Uterus (tissue), 4 donors: ENCODE measurements around the gene MYO18B. TPM values are rescaled to one million over a fixed set of nuclear protein-coding genes. Genes with fewer than 3 reads are reported as not detected.

Source experiments
- DNase-seq, 2 donors: peaks; one replicate each; pipeline ENCODE4 v3.0.0-alpha.2; 2019 to 2020
- H3K27ac ChIP-seq, 2 donors: fragments of 200-600 bp; sonication (generic); 1 replicate in 1 of 2; 2 replicates in 1 of 2; pipeline ENCODE4 v1.5.1; 2016 to 2018
- H3K27me3 ChIP-seq, 2 donors: fragments of 200-600 bp; sonication (generic); one replicate each; pipeline ENCODE4 v1.5.1; 2018 to 2019; ENCODE audit warnings: control low read depth in 1 of 2
- H3K36me3 ChIP-seq, 2 donors: fragments of 200-600 bp; sonication (generic); one replicate each; pipeline ENCODE4 v1.5.1; 2019; ENCODE audit warnings: control low read depth in 1 of 2
- H3K4me1 ChIP-seq, 2 donors: fragments of 200-600 bp; sonication (generic); one replicate each; pipeline ENCODE4 v1.5.1; 2018 to 2019; ENCODE audit warnings: control low read depth in 1 of 2
- H3K4me3 ChIP-seq, 2 donors: fragments of 200-600 bp; sonication (generic); 1 replicate in 1 of 2; 2 replicates in 1 of 2; pipeline ENCODE4 v1.5.1; 2018 to 2019; ENCODE audit warnings: mild to moderate bottlenecking in 1 of 2
- H3K9me3 ChIP-seq, 2 donors: fragments of 200-600 bp; sonication (generic); one replicate each; pipeline ENCODE4 v1.5.1; 2019; ENCODE audit warnings: control low read depth in 1 of 2
- POLR2A ChIP-seq, 2 donors: fragments of 450-650 bp; IDR thresholded peaks; one replicate each; pipeline ENCODE4 v1.6.1; 2016; ENCODE audit warnings: antibody characterized with exemption in 2 of 2, mild to moderate bottlenecking in 1 of 2, moderate library complexity in 1 of 2
- intact Hi-C: fragments of 100-400 bp; cut with DNase I; formaldehyde crosslinking; loops from one replicate; pipeline ENCODE4 v1.15.1; 2023; ENCODE audit warnings: low total_unique reads
- total RNA-seq, 4 donors: library from RNA; depleted of rRNA in 3 of 4; stranded (reverse); fragments of >200 nt in 3 of 4; gene quantifications; one replicate each; pipeline versions ENCODE4 v1.1.0 to v1.2.4, GENCODE V29; 2014 to 2023
- TF ChIP-seq, protein P1 (sequence below), 4 experiments: fragments of 200-600 bp in 2 of 4; fragments of 450-650 bp in 2 of 4; sonication (generic) in 2 of 4; IDR thresholded peaks; one replicate each; pipeline ENCODE4 v1.5.1; 2016 to 2019; ENCODE audit warnings: antibody characterized with exemption in 4 of 4, mild to moderate bottlenecking in 2 of 4, moderate library complexity in 1 of 4
- donor health status: DM: yes; HTN: yes; CAD: no.

MYO18B gene
- total RNA-seq, 4 donors from 2014 or later: 0.41 to 0.43 TPM; not detected in 2

DNA sequence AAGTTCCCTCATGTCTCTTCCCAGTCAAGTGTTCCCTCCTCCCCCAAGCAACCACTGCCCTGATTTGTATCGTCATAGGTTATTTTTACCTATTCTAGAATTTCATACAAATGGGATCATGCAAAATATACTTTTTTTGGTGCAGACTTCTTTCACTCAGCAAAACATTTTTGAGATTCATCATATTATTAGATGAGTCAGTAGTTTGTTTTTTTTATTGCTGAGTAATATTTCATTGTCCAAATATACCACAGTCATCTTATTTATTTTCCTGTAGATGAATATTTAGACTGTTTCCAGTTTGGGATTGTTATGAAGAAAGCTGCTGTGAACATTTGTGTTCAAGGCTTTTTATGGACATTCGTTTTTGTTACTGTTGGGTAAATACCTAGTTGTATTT is 301.0 kb downstream of the MYO18B start:
- Histone ChIP-seq H3K9me3 (no peaks in the 10 kb centered on the region), H3K27me3 (no peaks in the 10 kb centered on the region), H3K36me3 (no peaks in the 10 kb centered on the region), H3K4me3 (no peak overlapping the region), H3K4me1 (no peaks in the 10 kb centered on the region), H3K27ac (no peak overlapping the region)
- DNase-seq: no peak
- intact Hi-C loops: no loop called here
- TF ChIP-seq, protein P1, sequence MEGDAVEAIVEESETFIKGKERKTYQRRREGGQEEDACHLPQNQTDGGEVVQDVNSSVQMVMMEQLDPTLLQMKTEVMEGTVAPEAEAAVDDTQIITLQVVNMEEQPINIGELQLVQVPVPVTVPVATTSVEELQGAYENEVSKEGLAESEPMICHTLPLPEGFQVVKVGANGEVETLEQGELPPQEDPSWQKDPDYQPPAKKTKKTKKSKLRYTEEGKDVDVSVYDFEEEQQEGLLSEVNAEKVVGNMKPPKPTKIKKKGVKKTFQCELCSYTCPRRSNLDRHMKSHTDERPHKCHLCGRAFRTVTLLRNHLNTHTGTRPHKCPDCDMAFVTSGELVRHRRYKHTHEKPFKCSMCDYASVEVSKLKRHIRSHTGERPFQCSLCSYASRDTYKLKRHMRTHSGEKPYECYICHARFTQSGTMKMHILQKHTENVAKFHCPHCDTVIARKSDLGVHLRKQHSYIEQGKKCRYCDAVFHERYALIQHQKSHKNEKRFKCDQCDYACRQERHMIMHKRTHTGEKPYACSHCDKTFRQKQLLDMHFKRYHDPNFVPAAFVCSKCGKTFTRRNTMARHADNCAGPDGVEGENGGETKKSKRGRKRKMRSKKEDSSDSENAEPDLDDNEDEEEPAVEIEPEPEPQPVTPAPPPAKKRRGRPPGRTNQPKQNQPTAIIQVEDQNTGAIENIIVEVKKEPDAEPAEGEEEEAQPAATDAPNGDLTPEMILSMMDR (IDR thresholded peaks at IDR 0.05): no peak
- no peak for TF ChIP-seq POLR2A (IDR thresholded peaks at IDR 0.05)

DNA sequence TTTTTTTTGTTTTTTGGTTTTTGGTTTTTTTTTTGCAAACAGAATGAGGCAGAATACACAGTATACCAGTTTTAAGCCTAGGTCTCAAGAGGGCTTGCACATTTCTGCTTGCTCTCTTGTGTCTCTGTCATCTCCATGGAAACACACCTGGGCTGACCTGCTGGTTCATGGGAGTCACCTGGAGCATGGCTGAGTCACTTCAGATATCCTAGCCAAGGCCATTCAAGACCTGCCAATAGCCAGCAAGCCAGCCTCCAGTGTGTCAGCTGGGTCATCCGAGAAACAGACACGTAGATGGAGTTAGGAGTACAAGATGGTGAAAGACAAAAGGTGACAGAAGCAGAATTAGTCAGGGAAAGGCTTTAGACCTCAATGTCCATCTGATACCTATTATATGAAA is 303.1 kb downstream of the MYO18B start:
- intact Hi-C loops: no loop called here
- no peak for TF ChIP-seq POLR2A (IDR thresholded peaks at IDR 0.05)
- TF ChIP-seq, protein P1 (IDR thresholded peaks at IDR 0.05): no peak
- DNase-seq: no peak
- Histone ChIP-seq H3K4me1 (no peaks in the 10 kb centered on the region), H3K4me3 (no peak overlapping the region), H3K36me3 (no peaks in the 10 kb centered on the region), H3K27ac (no peak overlapping the region), H3K27me3 (no peaks in the 10 kb centered on the region), H3K9me3 (no peaks in the 10 kb centered on the region)

DNA sequence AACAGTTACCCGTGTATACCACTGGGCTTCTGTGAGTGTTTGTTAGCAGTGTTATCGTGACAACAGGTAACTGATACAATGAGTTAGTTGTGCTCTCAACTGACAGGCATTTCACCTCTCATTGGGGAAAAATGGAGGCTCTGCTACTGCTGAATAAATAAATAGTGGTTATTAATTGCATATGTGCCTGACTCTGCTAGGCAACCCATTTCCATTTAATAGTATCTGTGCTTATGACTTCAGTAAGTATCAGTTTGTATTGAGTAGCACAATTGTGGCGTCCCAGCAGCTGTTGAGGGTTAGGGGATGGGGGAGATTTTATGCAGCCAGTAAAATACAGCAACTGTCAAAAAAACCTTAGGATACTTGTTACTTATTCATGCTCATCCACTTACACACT is 303.9 kb downstream of the MYO18B start:
- Histone ChIP-seq H3K27ac (no peak overlapping the region), H3K4me3 (no peak overlapping the region), H3K9me3 (no peaks in the 10 kb centered on the region), H3K36me3 (no peaks in the 10 kb centered on the region), H3K27me3 (no peaks in the 10 kb centered on the region), H3K4me1 (no peaks in the 10 kb centered on the region)
- intact Hi-C loops: no loop called here
- TF ChIP-seq POLR2A (IDR thresholded peaks at IDR 0.05): no peak
- TF ChIP-seq, protein P1 (IDR thresholded peaks at IDR 0.05): no peak
- DNase-seq: no peak

DNA sequence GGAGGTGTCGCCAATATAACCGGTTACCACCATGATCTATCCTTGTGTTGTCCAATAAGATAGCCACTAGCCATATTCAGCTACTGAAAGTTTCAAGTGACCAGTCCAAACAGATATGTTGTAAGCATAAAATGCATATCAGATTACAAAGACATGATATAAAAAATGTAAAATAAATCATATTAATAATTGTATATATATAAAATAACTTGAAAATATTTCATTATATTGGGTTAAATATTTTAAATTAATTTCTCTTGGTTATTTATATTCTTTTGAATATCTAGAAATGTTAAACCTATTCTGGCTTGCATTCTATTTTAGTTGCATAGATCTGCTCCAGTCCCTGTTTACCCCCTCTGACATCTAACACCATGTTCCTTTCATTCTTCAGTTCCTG is 305.5 kb downstream of the MYO18B start:
- no peak for TF ChIP-seq POLR2A (IDR thresholded peaks at IDR 0.05)
- TF ChIP-seq, protein P1 (IDR thresholded peaks at IDR 0.05): no peak
- Histone ChIP-seq H3K27me3 (peaks cover 0 to 3% of the 10 kb centered on the region in 2 donors), H3K4me1 (no peaks in the 10 kb centered on the region), H3K9me3 (no peaks in the 10 kb centered on the region), H3K36me3 (no peaks in the 10 kb centered on the region), H3K4me3 (no peak overlapping the region), H3K27ac (no peak overlapping the region)
- no peak for DNase-seq
- intact Hi-C loops: no loop called here

DNA sequence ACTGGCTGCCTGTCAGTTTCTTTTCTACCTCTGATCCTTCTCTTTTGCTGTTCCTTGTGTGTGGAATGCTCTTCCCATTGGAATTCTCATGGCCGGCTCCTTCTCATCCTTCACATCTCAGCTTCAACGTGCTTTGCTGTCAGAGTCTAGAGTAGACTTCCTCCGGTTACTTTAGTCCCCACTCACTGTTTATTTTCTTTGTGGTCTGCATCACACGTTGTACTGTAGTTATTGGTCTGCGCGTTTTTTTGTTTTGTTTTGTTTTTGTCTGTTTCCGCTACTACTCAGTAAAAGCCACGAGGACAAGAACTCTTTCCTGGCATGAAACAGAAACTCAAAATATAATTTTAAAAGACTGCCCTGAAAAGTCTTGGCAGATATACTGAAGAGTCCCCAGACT is 305.9 kb downstream of the MYO18B start:
- no peak overlapping the region for H3K4me3 ChIP-seq
- no peak for DNase-seq
- no peaks in the 10 kb centered on the region for H3K9me3 ChIP-seq
- intact Hi-C loops: no loop called here
- no peaks in the 10 kb centered on the region for H3K36me3 ChIP-seq
- no peaks in the 10 kb centered on the region for H3K4me1 ChIP-seq
- H3K27ac ChIP-seq: no peak overlapping the region
- TF ChIP-seq, protein P1 (IDR thresholded peaks at IDR 0.05): no peak
- no peak for TF ChIP-seq POLR2A (IDR thresholded peaks at IDR 0.05)
- peaks cover 0 to 3% of the 10 kb centered on the region in 2 donors for H3K27me3 ChIP-seq
